HG03175 (cell line): Measurements from ENCODE around the gene CLDN7.

ENCODE experiments used
- ATAC-seq: cut with Tn5 transposase; IDR thresholded peaks from one replicate; pipeline ENCODE4 v1.9.1; 2021; ENCODE audit warnings: mild to moderate bottlenecking, moderate library complexity; ENCODE audit not compliant: unreplicated experiment

CLDN7 gene

DNA sequence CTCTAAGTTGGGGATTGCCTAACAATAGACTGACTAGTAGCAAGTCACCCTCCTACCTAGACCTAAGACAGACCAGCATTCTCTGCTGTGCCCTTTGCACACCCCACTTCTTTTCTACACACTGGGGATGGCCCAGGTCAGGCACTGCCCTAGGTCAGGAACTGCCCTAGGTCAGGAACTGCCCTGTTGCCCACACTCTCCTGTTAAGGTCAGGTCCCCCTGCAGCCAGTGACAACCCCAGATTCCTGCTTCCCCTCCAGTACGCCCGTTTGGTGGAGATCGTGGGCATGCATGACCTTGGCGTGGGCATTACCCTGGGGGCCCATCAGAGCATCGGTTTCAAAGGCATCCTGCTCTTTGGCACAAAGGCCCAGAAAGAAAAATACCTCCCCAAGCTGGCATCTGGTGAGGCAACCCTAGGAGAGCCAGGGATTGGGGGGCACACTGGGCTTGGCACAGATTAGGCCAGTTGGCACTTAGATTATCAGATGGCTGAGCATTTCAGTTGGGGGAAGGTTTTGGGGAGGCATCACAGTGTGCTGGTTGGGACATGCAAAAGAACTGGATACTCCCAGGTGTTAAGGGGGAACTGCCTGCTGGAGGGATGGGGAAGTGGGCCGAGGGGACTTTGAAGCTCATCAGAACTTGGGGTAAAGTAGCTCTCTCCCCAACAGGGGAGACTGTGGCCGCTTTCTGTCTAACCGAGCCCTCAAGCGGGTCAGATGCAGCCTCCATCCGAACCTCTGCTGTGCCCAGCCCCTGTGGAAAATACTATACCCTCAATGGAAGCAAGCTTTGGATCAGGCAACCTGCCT, 40.8 kb downstream of the CLDN7 start:
- ATAC-seq = no peak

DNA sequence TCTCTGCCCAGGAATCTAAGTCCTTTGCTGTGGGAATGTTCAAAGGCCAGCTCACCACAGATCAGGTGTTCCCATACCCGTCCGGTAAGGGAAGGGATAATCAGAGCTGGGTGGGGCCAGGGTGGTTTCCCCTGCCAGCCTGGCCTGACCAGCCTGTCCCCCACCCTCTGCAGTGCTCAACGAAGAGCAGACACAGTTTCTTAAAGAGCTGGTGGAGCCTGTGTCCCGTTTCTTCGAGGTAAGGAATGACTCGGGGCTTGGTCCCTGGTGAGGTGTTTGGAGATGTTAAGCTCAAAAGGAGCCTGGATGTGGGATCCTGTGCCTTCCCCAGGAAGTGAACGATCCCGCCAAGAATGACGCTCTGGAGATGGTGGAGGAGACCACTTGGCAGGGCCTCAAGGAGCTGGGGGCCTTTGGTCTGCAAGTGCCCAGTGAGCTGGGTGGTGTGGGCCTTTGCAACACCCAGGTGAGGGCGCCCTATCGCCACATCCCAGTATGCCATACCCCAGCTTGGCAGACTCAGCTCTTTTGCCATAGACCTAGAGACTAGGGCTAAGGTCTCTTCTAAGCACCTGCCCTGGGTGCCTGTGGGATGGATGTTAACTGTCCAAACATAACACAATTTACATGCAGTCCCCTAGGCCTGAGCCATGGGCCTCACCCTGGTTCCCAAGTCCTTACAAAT, 41.5 kb downstream of the CLDN7 start:
- no peak for ATAC-seq

DNA sequence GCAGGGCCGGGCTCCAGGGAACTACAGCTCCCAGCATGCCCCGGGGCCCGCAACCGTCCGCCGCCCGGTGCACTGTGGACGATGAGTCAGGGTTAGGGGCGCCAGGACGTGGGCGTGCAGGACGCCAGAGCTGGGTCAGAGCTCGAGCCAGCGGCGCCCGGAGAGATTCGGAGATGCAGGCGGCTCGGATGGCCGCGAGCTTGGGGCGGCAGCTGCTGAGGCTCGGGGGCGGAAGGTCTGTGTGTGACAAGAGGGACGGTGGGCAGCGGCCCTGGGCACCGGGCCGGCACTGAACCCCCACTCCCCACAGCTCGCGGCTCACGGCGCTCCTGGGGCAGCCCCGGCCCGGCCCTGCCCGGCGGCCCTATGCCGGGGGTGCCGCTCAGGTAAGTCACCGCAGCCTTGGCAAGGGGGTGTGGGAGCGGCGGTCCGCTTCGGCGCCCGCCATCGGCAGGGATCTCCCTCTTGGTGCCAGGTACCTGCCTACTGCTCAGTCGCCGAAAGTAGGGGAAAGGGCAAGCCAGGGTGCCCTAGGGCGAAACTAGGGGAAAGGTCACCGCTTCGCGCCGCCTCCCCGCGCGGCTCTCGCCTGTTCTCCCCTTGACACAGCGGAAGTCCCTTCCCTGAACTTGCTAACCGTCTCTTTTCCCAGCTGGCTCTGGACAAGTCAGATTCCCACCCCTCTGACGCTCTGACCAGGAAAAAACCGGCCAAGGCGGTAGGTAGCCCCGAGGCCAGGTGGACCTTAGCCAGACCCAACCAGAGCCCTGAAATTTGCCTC, 42.3 kb downstream of the CLDN7 start, which contains the start of the genes ACADVL and DLG4:
ACADVL (plus strand) TSS at position 127 of the 781 bp plus-strand sequence; CDS start at position 174, 47 bp downstream.
DLG4 (minus strand) TSS at position 25 of the 781 bp plus-strand sequence.
- ATAC-seq = peak; percentile 51

DNA sequence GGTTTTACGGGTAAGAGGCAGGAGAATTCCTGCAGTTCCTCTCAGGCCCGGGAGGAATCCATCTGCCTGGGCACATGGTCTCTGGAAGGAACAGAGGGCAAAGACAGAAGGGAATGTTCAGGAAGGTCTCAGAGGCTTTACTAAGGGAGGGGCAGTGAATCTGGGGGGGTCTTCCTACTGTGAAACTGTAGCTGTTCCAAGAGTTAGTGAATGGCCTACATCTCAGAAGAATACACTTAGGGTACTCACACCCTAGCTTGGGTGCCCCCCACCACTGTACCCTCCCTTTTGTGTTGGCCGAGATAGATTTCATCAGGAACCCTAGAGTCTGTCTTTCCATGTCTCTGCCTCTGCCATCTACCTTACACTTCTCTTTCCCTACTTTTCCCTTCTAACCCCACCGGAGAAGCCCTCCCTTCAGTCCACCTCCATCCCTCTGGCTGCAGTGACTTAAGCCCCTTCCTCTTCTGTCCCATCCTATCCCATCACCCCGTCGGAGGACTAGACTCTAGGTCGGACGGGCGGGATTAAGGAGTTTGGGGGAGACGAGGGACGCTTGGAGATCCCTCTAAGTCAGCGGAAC, 43.0 kb downstream of the CLDN7 start:
- ATAC-seq = no peak

DNA sequence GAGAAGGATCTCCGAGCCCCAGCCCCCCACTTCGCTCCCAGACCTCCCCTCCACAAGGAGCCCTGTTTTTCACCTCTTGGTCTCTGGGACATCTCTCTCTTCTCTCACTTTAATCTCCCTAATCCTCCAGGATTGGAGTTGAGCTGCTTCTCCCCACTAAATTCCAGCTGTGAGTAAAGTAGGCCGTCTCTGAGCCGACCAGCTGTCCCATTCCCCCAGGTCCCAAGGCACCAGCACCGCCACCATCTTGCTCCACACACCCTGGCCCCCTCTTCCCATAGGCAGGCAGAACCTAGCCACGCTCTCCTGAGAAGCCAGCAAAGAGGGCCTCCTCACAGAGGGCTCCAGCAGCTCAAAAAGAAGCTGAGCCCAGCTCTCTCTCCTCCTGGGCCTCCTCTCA, 43.5 kb downstream of the CLDN7 start:
- no peak for ATAC-seq

DNA sequence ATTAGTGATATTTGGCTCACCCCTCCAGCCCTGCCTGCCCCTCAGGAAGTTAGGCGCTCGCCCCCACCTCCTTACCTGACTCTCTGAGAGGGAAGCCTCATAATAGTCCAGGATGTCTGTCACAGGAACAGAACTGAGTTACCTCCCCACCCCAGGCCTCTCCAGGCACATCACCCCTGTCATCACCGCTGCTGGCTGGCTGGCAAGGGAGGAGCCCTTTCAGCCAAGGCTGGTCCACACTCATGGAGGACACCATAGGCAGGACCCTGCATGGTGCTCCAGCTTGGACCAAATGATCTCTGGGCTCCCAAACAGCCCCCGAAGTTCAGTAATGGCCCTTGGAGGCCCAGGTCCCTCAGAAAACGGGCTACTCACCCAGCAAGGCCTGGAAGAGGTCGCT, 44.1 kb downstream of the CLDN7 start:
- no peak for ATAC-seq

DNA sequence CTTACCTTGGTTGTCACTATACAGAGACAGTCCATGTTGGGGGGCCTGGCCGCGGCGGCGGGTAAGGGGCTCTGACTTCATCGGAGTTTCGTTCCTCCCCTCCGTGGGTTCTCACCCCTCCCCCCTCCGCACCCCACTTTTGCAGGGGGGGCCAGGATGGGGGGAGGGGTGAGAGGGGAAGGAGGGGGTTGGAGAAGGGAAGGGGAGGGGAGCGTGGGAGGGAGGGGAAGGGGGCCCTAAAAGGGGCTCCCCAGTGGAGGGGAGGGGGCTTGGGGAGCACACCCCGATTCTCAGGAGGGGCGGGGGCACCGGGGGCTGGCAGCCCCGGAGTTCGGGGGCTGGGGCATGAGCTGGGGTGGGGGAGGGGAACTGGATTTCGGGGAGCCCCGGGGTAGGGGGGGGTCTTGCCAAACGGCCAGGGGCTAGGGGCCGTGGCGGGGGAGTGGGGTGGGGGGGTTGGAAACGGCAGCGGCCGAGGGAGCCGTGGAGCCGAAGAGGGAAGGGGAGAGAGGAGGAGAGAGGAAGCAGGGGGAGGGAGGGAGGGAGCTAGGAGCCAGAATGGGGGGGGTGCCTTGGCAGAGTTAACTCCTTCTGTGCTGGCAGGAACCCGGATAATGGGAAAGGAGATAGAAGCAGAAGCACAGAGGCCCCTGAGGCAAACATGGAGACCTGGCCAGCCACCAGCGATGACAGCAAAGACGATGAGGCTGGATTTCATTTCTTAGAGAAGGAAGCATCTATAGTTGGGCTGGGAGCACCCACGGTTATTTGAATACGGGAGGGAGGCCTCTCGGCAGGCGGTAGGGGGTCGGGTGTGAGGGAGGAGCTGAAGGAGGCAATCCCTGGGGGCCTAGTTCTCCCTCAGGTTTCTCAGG, 44.9 kb downstream of the CLDN7 start:
- ATAC-seq = no peak

DNA sequence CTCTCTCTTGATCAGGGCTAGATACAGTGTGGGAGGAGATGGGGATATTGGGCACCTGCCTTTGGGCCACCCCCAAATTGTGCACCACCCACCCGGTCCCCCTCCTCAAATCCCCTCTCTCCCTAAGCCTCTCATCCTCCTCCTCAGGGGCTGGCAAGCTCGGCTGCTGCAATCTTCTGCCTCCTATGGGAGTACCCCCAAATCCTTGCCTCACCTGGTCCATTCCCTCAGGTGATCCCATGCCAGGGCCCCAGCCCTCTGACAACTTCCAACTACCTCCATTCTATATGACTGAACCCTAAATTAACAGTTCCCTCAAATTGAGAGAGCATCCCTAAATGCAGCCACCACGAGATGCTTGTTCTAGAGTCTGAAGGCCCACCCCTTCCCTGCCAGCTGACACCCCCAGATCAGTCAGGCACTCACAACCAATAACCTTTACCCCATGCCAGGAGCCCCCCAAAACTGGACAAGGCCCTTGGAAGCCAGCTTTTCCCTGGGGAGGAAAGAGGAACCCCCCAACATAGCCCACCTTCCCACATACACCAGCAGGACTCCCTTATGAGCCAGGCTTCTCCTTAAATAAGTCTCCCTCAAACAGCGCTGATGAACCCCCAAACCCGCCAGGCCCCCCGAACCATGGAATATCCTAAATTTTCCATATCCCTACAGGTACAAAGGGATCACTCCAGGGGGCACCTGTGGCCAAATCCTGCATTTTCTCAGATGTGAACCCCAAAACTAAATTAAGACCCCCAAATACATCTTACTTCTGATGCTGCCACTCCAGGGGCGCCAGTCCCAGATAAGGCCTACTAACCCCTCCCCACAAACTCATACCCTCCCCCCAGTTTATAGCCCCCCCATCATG, 45.8 kb downstream of the CLDN7 start:
- ATAC-seq = no peak

DNA sequence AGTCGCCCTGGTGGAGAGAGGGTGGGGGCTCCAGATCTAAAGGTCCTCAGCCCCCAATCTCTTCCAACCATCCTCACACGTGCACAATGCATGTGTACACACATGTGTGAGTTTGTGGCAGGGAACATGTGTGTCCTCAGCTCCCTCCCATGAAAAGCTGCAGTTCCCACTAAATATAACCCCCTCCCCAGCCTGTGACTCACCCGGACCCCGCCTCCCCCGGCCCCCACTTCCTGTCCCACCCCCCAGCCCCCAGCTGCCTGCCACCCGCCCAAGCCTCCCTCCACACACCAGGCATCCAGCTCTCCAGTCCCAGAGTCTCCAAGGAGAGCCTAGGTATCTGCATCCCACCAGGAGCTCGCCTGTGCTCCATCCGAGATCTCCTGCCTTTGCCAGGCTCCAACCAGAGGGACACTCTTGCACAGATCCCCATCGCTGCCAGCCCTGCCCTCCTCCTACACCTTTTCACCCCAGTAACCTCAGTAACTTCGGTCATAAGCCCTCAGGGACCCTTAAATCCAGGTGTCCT, 46.6 kb downstream of the CLDN7 start:
- ATAC-seq = no peak

DNA sequence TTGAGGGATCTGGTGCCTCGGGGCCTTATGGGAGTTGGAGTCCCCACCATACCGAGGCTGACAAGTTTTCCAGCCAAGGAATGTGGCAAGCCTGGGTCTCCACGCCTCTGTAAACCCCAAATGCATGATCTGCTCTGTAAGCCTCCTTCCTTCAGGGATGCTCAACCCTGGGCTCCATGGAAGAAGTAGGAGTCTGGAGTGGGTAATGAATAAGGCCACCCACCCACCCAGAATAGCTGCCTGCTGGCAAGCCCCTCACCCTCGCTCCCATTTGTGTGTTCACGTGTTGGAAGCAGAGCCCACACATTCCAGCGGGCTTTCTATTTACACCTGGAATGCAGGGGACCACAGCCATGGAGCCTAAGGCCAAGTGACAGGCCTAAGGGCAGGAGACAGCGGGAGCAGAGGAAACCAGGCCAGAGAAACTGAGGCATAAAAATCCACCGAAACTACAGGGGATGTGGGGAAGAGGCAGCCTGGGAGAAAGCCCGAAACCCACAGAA, 47.1 kb downstream of the CLDN7 start:
- ATAC-seq = no peak

DNA sequence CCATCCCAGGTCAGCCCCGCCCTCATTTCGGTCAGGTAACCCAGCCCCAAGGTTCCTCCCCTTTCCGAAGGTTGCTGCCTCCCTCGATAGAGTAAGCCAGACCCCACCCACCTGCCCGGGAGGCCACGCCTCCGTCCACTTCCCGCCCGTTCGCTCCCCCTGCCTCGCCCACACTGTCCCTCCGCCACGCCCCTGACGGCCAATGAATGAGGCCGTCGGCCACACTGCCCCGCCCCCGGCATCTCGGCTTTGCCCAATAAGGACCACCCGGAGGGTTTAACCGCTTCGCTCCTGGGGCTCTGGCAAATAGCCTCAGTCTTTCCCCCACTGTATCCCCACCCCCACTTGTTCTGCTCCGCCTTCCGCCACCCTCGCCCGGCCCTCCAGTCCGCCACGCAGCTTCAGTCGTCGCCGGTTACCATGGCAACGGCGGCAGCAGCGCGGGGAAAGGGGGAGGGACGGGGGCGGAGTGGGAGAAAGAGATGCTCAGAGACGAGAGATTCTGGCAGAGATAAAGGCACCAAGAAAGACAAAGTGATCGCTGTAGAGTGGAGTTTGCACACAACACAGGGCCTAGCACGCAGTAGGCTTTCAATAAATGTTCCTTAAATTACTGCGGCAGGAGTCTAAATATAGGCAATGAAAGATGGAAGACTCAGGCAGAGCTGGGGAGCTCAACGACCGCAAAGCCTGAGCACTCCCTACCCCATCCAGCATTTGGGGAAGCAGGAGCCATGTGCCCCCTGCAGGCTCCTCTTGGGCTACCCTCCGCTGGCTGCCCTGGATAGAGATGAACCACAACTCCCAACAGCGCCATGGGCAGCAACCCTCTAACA, 47.8 kb downstream of the CLDN7 start:
- ATAC-seq = peak; percentile 76

DNA sequence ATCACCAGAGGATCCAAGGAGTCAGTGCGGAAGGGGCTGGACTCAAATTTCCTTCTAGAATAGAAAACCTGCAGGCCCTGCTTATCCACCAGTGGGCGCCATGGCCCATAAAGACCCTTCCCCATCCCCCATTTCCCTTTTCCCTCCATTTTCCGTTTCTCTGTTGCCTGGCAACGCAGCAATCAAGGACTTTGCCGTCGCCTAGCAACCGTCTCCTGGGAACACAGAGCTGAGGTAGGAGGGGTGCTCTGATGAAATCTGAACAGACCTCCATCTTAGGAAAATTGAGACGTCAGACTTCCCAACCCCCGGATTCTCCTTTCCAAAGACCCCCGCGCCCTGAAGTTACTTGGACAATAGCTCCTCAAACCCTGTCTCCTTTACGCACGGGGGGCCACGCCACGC, 48.4 kb downstream of the CLDN7 start:
- no peak for ATAC-seq

DNA sequence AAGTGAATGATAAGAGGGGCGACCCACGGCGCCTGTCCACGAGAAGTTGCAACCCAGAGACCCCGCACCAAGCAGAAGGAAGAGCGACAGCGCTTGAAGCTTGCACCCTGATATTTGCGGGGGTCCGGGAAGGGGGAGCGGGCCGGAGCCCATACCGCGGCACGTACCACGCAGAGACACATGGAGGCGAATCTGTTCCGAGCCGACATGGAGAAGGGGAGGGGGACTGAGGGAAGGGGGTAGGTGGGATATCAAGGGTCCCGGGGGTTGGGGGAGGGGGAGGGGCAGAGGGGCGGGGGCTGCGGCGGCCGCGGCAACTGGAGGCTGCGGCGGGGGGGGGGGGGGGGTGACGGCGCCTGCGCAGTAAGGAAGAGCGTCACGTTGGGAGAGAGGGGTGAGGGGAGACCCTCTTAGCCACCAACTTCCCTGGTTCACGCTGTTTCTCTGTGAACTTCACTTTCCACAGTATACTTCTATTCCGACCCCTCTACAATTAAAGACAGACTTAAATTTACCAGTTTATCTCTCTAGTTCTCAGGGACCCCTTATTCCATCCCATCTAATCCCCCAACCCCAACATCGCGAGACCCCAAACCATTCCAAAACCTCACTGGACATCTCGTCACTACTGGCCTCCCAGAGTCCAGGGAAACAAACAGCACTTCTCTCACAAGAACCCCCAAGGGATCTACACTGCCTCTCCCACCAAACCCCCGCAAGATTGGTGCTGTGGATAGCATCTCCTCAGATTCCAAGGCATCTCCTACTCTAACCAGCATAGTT, 50.6 kb downstream of the CLDN7 start:
- ATAC-seq = no peak
